ENCODE measurements around the gene RIPPLY3.
"Not testable (repeated sequence)": the region's sequence is repeated elsewhere in the genome, so short reads cannot be mapped to it uniquely, and the experiment has no call there.

RIPPLY3 gene

DNA sequence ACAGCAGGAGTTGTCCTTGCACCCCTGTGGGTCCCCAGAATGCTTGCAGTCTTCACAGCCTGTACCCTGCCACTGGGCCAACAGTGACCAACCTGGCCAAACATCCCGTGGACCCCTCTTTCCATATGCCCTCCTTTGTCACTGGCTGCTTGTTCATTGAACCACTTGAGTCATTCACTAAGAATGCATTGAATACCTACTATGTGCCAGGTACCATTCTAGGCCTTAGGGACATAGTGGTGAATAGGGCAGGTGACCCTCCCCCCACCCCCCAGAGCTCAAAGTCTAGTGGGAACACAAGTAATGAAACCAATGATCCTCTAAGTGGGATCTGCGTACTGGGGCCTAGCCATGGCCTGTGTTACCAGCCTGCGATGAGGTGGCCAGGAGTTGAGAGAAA is 38.1 kb downstream of the RIPPLY3 start:
- TF ChIP-seq, protein P1, sequence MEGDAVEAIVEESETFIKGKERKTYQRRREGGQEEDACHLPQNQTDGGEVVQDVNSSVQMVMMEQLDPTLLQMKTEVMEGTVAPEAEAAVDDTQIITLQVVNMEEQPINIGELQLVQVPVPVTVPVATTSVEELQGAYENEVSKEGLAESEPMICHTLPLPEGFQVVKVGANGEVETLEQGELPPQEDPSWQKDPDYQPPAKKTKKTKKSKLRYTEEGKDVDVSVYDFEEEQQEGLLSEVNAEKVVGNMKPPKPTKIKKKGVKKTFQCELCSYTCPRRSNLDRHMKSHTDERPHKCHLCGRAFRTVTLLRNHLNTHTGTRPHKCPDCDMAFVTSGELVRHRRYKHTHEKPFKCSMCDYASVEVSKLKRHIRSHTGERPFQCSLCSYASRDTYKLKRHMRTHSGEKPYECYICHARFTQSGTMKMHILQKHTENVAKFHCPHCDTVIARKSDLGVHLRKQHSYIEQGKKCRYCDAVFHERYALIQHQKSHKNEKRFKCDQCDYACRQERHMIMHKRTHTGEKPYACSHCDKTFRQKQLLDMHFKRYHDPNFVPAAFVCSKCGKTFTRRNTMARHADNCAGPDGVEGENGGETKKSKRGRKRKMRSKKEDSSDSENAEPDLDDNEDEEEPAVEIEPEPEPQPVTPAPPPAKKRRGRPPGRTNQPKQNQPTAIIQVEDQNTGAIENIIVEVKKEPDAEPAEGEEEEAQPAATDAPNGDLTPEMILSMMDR (conservative IDR thresholded peaks at IDR 0.05): no peak
- no peak for TF ChIP-seq ZFX (IDR thresholded peaks at IDR 0.05)
- no peak overlapping the region for H3K27ac ChIP-seq

DNA sequence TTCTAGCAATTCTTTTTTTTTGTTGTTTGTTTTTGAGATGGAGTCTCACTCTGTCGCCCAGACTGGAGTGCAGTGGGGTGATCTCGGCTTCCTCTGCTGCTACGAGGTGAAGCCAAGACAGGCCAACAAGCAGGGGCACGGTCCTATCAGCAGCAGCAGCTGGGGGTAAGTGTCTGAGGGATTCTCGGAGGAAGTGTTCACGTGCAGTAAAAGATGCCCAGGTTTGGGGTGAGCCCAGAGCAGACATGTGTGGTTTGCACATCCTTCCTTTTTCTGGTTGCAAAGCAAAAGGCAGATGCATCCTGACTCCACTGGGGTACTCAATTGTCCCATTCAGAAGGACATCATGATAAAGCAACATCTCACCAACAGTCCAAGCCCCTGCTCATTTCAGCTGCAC is 38.6 kb downstream of the RIPPLY3 start:
- TF ChIP-seq, protein P1 (conservative IDR thresholded peaks at IDR 0.05): no peak
- TF ChIP-seq ZFX (IDR thresholded peaks at IDR 0.05): no peak
- H3K27ac ChIP-seq: no peak overlapping the region

DNA sequence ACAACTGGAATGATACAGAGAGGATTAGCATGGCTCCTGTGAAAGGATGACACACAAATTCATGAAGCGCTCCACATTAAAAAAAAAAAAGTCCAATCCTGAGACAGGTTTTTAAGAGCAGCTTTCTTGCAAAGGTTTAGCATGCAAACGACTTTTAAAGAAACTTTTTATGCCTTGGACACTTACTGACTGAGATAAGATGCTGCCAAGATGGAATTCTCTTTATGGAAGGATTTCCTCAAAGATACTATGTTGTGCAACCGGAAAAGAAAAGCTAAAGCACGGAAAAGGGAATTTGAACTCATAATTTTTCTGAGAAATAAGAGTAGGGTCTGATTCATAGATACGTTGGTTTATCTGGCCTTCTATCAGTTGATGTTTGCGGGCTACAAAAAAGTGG is 39.1 kb downstream of the RIPPLY3 start:
- no peak overlapping the region for H3K27ac ChIP-seq
- TF ChIP-seq, protein P1 (conservative IDR thresholded peaks at IDR 0.05): no peak
- TF ChIP-seq ZFX (IDR thresholded peaks at IDR 0.05): no peak

DNA sequence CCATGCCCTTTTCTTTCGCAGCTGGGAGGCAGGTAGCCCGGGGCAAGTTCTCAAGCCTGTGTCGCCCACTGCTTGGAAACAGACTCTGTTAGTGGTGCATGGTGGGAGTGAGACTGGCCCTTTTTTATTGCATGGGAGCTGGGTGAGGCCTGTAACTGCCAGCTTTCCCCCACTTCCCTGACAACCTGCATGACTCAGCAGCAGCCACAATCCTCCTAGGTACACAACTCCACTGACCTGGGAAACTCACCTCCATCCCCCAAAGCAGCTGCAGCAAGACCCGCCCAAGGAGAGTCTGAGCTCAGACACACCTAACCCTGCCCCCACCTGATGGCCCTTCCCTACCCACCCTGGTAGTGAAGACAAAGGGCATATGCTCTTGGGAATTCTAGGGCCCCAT is 40.6 kb downstream of the RIPPLY3 start:
- no peak for TF ChIP-seq ZFX (IDR thresholded peaks at IDR 0.05)
- TF ChIP-seq, protein P1 (conservative IDR thresholded peaks at IDR 0.05): no peak
- no peak overlapping the region for H3K27ac ChIP-seq

DNA sequence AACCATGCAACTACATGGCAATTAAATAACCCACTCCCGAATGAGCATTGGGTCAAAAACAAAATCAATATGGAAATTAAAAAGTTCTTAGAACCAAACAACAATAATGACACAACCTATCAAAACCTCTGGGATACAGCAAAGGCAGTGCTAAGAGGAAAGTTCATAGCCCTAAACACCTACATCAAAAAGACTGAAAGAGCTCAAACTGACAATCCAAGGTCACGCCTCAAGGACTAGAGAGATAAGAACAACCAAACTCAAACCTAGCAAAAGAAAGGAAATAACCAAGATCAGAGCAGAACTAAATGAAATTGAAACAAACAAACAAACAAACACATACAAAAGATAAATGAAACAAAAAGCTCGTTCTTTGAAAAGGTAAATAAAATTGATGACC is 43.2 kb downstream of the RIPPLY3 start:
- not testable (repeated sequence) for H3K27ac ChIP-seq

DNA sequence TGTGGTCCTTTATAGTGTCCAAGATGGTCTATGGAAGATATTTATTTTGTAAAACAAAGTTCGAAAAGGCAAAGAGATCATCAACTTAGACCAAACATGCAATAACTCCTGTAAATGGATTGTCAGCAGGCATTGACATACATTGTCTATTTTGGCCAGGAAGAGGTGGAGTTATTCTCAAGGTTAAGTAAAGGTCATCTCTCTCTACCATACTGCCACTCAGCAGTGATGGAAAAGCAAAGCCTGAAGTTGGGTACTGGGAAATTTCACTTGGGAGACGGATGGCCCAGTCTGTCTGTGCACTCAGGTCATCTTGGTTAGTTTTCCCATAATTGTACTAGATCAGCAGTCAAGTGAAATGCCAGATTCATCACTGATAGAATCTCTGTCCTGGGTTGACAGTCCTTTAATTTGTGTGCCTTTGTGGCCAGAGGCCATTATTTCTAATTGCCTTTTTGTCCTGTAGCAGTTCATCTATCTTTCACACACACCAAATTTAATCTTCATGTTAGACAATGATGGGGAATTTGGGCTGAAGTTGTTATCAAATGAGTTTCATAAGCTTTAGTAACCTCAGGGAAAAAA is 48.9 kb downstream of the RIPPLY3 start:
- TF ChIP-seq, protein P1 (conservative IDR thresholded peaks at IDR 0.05): no peak
- TF ChIP-seq ZFX (IDR thresholded peaks at IDR 0.05): no peak
- H3K27ac ChIP-seq: no peak overlapping the region

DNA sequence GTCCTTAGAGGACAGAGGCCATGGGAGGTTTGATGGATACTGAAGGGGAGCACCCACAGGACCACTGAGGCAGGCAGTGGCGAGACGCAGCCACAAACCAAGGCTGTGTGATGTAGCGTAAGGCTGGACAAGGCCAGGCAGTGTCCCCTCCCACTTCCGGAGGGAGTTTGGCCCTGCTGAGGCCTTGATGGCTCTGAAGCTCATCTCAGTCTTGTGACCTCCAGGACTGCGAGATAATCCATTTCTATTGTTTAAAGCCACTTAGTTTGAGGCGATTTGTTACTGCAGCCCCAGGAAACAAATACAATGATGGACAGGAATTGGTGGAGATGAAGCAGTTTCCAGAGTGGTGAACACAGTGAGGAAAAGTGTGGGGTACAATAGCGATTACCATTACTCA is 51.1 kb downstream of the RIPPLY3 start:
- no peak overlapping the region for H3K27ac ChIP-seq
- no peak for TF ChIP-seq ZFX (IDR thresholded peaks at IDR 0.05)
- TF ChIP-seq, protein P1 (conservative IDR thresholded peaks at IDR 0.05): no peak

DNA sequence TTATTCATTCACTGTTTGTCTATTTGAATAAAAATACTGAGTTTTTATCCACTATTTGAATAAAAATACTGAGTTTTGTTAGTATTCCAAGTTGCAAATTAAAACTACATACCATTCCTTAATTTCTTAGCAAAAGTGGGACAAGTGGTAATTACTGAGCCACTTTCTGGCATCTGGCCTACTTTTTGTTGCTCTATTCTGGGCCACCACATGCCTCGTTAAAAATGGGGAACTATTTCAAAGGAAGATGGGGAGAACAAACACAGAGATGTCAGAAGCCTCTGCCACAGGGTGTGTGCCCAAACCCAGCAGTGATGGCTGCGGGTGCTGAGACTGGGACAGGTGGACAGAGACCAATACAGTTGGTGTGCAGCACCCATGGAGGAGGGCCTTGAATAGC is 51.8 kb downstream of the RIPPLY3 start:
- no peak overlapping the region for H3K27ac ChIP-seq
- TF ChIP-seq, protein P1 (conservative IDR thresholded peaks at IDR 0.05): no peak
- TF ChIP-seq ZFX (IDR thresholded peaks at IDR 0.05): no peak

Measured in C4-2B (cell line).